8988T (cell line): Measurements from ENCODE around the gene SPINK4.

Experiments
- DNase-seq: peaks from one replicate; pipeline ENCODE4 v3.0.0; 2011

SPINK4 gene

GRCh38 chr9:33239921-33240320, at the start of gene SPINK4:
TSS of gene SPINK4 (plus strand) at chr9:33240167. CDS start at chr9:33240209, 42 bp downstream.
- no peak for DNase-seq

- no peak for DNase-seq
These were observed 47.3 kb upstream of the SPINK4 start for GRCh38 chr9:33192493-33193255.

GRCh38 chr9:33193818-33194217, 46.1 kb upstream of the SPINK4 start:
- no peak for DNase-seq

- no peak for DNase-seq
These were observed 43.2 kb upstream of the SPINK4 start for GRCh38 chr9:33196736-33197135.

- no peak for DNase-seq
These were observed 42.5 kb upstream of the SPINK4 start for GRCh38 chr9:33197279-33198152.

- DNase-seq: no peak
These were observed 41.8 kb upstream of the SPINK4 start for GRCh38 chr9:33198165-33198564.

GRCh38 chr9:33202018-33202417, 37.9 kb upstream of the SPINK4 start:
- DNase-seq: no peak

- DNase-seq: no peak
These were observed 37.3 kb upstream of the SPINK4 start for GRCh38 chr9:33202552-33203201.

- no peak for DNase-seq
These were observed 30.6 kb upstream of the SPINK4 start for GRCh38 chr9:33209394-33209793.

GRCh38 chr9:33210006-33210715, 29.8 kb upstream of the SPINK4 start:
- DNase-seq: no peak

GRCh38 chr9:33211695-33212393, 28.1 kb upstream of the SPINK4 start:
- no peak for DNase-seq

GRCh38 chr9:33220681-33221567, 19.0 kb upstream of the SPINK4 start:
- DNase-seq: no peak

- DNase-seq: no peak
These were observed 18.4 kb upstream of the SPINK4 start for GRCh38 chr9:33221568-33221884.

GRCh38 chr9:33222031-33222430, 17.9 kb upstream of the SPINK4 start:
- DNase-seq: no peak

- no peak for DNase-seq
These were observed 16.3 kb upstream of the SPINK4 start for GRCh38 chr9:33223696-33224095.

- DNase-seq: no peak
These were observed 14.4 kb upstream of the SPINK4 start for GRCh38 chr9:33225319-33226147.

- no peak for DNase-seq
These were observed 13.0 kb upstream of the SPINK4 start for GRCh38 chr9:33227008-33227398.

GRCh38 chr9:33227741-33228140, 12.2 kb upstream of the SPINK4 start:
- DNase-seq: no peak

GRCh38 chr9:33228606-33229005, 11.4 kb upstream of the SPINK4 start:
- DNase-seq: no peak

- DNase-seq: no peak
These were observed 10.4 kb upstream of the SPINK4 start for GRCh38 chr9:33229359-33230114.
